IPS-15b (cell line): ENCODE data around the gene NAV2.

ENCODE experiments used
- H3K27me3 ChIP-seq: one replicate; pipeline ENCODE4 v1.6.1; 2013; ENCODE audit warnings: low read length; ENCODE audit not compliant: control insufficient read depth, insufficient read depth
- H3K36me3 ChIP-seq: one replicate; pipeline ENCODE4 v1.6.1; 2013; ENCODE audit warnings: low read length; ENCODE audit not compliant: control insufficient read depth, insufficient read depth
- H3K4me1 ChIP-seq: one replicate; pipeline ENCODE4 v1.6.1; 2013; ENCODE audit warnings: mild to moderate bottlenecking, low read length; ENCODE audit not compliant: control insufficient read depth, insufficient read depth
- H3K4me3 ChIP-seq: one replicate; pipeline ENCODE4 v1.5.1; 2013; ENCODE audit warnings: low read depth, low read length
- H3K9ac ChIP-seq: one replicate; pipeline ENCODE4 v1.6.1; 2013; ENCODE audit warnings: low read depth, mild to moderate bottlenecking, low read length
- H3K9me3 ChIP-seq: one replicate; pipeline ENCODE4 v1.6.1; 2013; ENCODE audit warnings: mild to moderate bottlenecking, low read length; ENCODE audit not compliant: control insufficient read depth, insufficient read depth

NAV2 gene

GRCh38 chr11:20138707-20139106 lies 426.1 kb downstream of the NAV2 start:
- Histone ChIP-seq H3K4me1 (no peaks in the 10 kb centered on the region), H3K9ac (no peak overlapping the region), H3K27me3 (peaks cover 24% of the 10 kb centered on the region), H3K9me3 (no peaks in the 10 kb centered on the region), H3K36me3 (no peaks in the 10 kb centered on the region), H3K4me3 (no peak overlapping the region)

- H3K4me1 ChIP-seq = peaks cover 21% of the 10 kb centered on the region
- H3K36me3 ChIP-seq = no peaks in the 10 kb centered on the region
- H3K9ac ChIP-seq = no peak overlapping the region
- H3K4me3 ChIP-seq = no peak overlapping the region
- peaks cover 56% of the 10 kb centered on the region for H3K27me3 ChIP-seq
- no peaks in the 10 kb centered on the region for H3K9me3 ChIP-seq
Observed at GRCh38 chr11:20154381-20154780, 441.7 kb downstream of the NAV2 start.

- Histone ChIP-seq H3K36me3 (no peaks in the 10 kb centered on the region), H3K9me3 (no peaks in the 10 kb centered on the region), H3K9ac (no peak overlapping the region), H3K27me3 (peaks cover 70% of the 10 kb centered on the region), H3K4me1 (peaks cover 23% of the 10 kb centered on the region), H3K4me3 (peak overlapping the region; percentile 70)
Observed at GRCh38 chr11:20155683-20156279, 443.1 kb downstream of the NAV2 start.

- Histone ChIP-seq H3K36me3 (no peaks in the 10 kb centered on the region), H3K9ac (no peak overlapping the region), H3K4me1 (peaks cover 26% of the 10 kb centered on the region), H3K9me3 (no peaks in the 10 kb centered on the region), H3K4me3 (peak overlapping the region; percentile 70), H3K27me3 (peaks cover 76% of the 10 kb centered on the region)
Observed at GRCh38 chr11:20156280-20156875, 443.7 kb downstream of the NAV2 start.

- H3K36me3 ChIP-seq = no peaks in the 10 kb centered on the region
- H3K4me3 ChIP-seq = peak overlapping the region; percentile 70
- H3K4me1 ChIP-seq = peaks cover 28% of the 10 kb centered on the region
- peaks cover 83% of the 10 kb centered on the region for H3K27me3 ChIP-seq
- no peaks in the 10 kb centered on the region for H3K9me3 ChIP-seq
- H3K9ac ChIP-seq = no peak overlapping the region
Observed at GRCh38 chr11:20156876-20157613, 444.4 kb downstream of the NAV2 start.

GRCh38 chr11:20157728-20158127 lies 445.1 kb downstream of the NAV2 start:
- H3K36me3 ChIP-seq = no peaks in the 10 kb centered on the region
- no peaks in the 10 kb centered on the region for H3K9me3 ChIP-seq
- H3K9ac ChIP-seq = no peak overlapping the region
- H3K4me1 ChIP-seq = peaks cover 28% of the 10 kb centered on the region
- H3K4me3 ChIP-seq = no peak overlapping the region
- peaks cover 90% of the 10 kb centered on the region for H3K27me3 ChIP-seq

GRCh38 chr11:20158597-20159257 lies 446.1 kb downstream of the NAV2 start:
- Histone ChIP-seq H3K9me3 (no peaks in the 10 kb centered on the region), H3K9ac (no peak overlapping the region), H3K4me3 (peak overlapping the region; percentile 36), H3K36me3 (no peaks in the 10 kb centered on the region), H3K4me1 (peaks cover 27% of the 10 kb centered on the region), H3K27me3 (peaks cover 95% of the 10 kb centered on the region)

- H3K36me3 ChIP-seq = no peaks in the 10 kb centered on the region
- H3K4me3 ChIP-seq = peak overlapping the region; percentile 28
- H3K9ac ChIP-seq = no peak overlapping the region
- no peaks in the 10 kb centered on the region for H3K9me3 ChIP-seq
- peaks cover 27% of the 10 kb centered on the region for H3K4me1 ChIP-seq
- H3K27me3 ChIP-seq = peaks cover 95% of the 10 kb centered on the region
Observed at GRCh38 chr11:20159466-20160381, 447.1 kb downstream of the NAV2 start.

- Histone ChIP-seq H3K4me1 (peaks cover 27% of the 10 kb centered on the region), H3K9me3 (no peaks in the 10 kb centered on the region), H3K9ac (no peak within 1 kb of the TSS), H3K4me3 (peak within 1 kb of the TSS; percentile 39), H3K27me3 (peaks cover 95% of the 10 kb centered on the region), H3K36me3 (no peaks in the 10 kb centered on the region)
Observed at GRCh38 chr11:20160425-20161229, 448.0 kb downstream of the NAV2 start, which contains the start of gene DBX1. TSS of gene DBX1 (minus strand) at chr11:20160475. CDS start at chr11:20160324, 151 bp downstream.

- Histone ChIP-seq H3K36me3 (no peaks in the 10 kb centered on the region), H3K9ac (no peak overlapping the region), H3K27me3 (peaks cover 95% of the 10 kb centered on the region), H3K4me1 (peaks cover 27% of the 10 kb centered on the region), H3K9me3 (no peaks in the 10 kb centered on the region), H3K4me3 (peak overlapping the region; percentile 39)
Observed at GRCh38 chr11:20161230-20161918, 448.7 kb downstream of the NAV2 start.
